GM18508 (cell line): ENCODE measurements around the gene RASD2.

Source experiments
- ATAC-seq: cut with Tn5 transposase; IDR thresholded peaks from one replicate; pipeline ENCODE4 v1.9.1; 2021; ENCODE audit warnings: moderate number of reproducible peaks; ENCODE audit not compliant: insufficient read depth, unreplicated experiment

Gene RASD2

DNA sequence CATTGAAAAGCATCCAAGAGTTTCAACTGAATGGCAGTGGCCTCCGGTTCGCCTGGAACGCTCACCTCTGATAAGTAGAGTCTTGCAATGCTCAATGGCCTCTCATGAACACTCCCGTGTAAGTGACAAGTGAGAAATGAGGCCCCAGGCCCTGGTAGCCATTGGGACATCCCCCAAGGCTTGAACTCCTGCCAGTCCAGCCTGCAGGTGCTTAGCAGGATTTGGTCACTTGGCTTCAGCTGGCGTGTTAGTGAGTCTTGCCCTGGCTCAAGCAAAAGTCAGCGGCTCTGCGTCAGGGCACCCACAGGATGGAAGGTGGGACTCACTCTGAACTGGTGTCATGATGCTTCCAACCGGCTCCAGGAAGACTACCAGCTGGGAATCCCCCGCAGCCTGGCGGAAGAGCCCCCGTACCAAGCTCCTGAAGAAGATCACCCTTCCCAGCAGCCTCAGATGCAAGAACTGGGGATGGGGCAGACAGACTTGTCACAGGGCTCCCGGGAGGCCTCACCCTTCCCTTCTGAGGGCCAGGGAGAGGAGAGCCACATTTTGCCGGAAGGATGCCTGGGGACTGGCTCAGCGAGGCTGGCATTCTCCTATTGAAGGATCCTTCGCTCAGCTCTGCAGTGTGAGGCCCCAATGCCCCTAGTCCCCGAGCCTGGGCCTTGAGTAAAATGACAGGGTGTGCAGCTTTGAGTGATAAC lies 57.2 kb downstream of the RASD2 start:
- no peak for ATAC-seq

DNA sequence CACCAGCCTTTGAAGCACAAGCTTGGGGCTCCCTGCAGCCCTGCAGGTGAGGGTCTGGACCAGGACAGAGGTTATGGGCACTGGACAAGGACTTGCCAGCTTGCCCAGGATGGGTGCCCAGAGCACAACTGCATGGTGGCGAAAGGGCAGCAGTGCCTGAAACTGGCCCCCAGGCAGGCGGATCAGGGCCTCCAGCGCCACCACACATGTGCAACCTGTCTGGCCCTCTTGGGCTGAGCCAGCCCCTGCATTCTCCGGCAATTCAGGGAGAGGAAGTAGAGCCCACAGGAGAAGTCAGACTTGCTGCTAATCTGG lies 57.7 kb downstream of the RASD2 start:
- ATAC-seq = no peak

DNA sequence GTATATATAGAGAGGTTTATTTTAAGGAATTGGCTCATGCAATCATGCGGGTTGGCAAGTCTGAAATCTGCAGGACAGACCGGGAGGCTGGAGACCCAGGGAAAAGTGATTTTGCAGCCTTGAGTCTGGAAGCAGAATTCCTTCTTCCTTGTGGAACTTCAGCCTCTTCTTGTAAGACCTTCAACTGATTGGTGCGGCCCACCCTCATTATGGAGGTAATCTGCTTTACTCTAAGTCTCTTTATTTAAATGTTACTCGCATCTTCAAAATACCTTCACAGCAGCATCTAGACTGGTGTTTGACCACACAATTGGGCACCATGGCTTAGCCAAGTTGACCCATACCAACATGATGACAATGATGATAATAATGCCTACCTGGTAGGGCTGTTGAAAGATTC lies 58.7 kb downstream of the RASD2 start:
- ATAC-seq = no peak

DNA sequence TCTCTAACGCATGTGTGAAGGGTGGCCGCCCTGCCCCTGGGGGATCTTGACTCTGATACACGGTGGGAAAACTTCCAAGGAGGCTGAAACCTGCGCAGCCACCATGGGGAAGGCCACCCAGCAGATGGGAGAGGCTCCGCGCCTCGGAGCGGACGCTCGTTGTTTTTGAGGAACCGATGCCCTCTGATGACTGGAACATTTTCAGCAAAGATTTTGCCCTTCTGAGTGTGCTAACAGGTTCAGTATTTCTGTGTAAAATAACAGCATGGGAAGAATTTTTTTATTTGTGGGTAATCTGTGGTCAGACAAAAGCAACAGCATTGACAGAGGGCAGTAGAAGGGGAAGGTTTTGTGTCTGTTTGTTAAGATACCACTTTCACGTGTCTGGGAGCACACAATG lies 59.8 kb downstream of the RASD2 start:
- ATAC-seq = no peak

DNA sequence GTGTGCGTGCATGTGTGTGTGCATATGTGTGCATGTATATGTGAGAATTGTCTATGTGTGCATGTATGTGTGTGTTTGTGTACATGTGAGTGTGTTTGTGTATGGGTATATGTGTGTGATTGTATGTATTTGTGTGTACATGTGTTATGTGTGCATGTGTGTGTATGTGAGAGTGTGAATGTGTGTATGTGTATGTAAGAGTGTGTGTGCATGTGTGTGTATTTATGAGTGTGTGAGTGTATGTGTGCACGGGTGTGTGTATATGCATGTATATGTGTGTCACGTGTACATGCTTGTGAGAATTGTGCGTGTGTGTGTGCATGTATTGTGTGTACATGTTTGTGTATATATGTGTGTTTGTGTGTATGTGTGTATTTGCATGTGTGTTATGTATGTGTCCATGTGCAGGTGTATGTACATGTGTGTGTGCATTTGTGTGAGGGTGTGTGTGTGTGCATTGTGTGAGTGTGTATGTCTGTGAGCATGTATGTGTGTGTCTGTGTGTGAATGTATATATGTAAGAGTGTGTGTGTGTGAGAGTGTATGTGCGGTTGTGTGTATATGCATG lies 60.5 kb downstream of the RASD2 start:
- ATAC-seq = no peak

GRCh38 chr22:35601743-35602615 lies 61.3 kb downstream of the RASD2 start:
- ATAC-seq = no peak
